Kidney (tissue), 14 donors: ENCODE data around the gene CD34. TPM values are rescaled to one million over a fixed set of nuclear protein-coding genes. Genes with fewer than 3 reads are reported as not detected.
"Not testable (repeated sequence)": the region's sequence is repeated elsewhere in the genome, so short reads cannot be mapped to it uniquely, and the experiment has no call there.

Source experiments
- DNase-seq, 5 donors: peaks; one replicate each; pipeline ENCODE4 v3.0.0-alpha.2; 2013 to 2020
- FAIRE-seq: peaks from 2 replicates; lab custom pipeline; 2012; peaks lifted over from hg19 to GRCh38; lab: Jason Lieb, UNC
- H3K27ac ChIP-seq, 2 donors: one replicate each; pipeline ENCODE4 v1.7.0; 2013; ENCODE audit warnings: low read depth in 2 of 2, low read length in 2 of 2, inconsistent platforms in 1 of 2
- H3K27me3 ChIP-seq: one replicate; pipeline ENCODE4 v1.7.1; 2013; ENCODE audit warnings: low read length, inconsistent platforms; ENCODE audit not compliant: control insufficient read depth, insufficient read depth
- H3K36me3 ChIP-seq, 3 donors: one replicate each; pipeline versions ENCODE4 v1.7.0 to v1.7.1; 2013; ENCODE audit warnings: low read length in 3 of 3, control low read depth in 1 of 3, inconsistent platforms in 1 of 3; ENCODE audit not compliant: insufficient read depth in 3 of 3, control insufficient read depth in 2 of 3
- H3K4me1 ChIP-seq, 3 donors: one replicate each; pipeline versions ENCODE4 v1.7.0 to v1.7.1; 2013; ENCODE audit warnings: low read length in 3 of 3, inconsistent platforms in 1 of 3, low read depth in 1 of 3; ENCODE audit not compliant: control insufficient read depth in 2 of 3, insufficient read depth in 2 of 3
- H3K4me3 ChIP-seq, 3 donors: one replicate each; pipeline versions ENCODE4 v1.7.0 to v1.8.1; 2013; ENCODE audit warnings: low read length in 3 of 3, control low read depth in 1 of 3, inconsistent platforms in 1 of 3
- H3K9ac ChIP-seq, 3 donors: one replicate each; pipeline versions ENCODE4 v1.7.0 to v1.7.1; 2013; ENCODE audit warnings: low read length in 3 of 3, control low read depth in 1 of 3, inconsistent platforms in 1 of 3
- H3K9me3 ChIP-seq, 3 donors: one replicate each; pipeline versions ENCODE4 v1.7.0 to v1.7.1; 2013; ENCODE audit warnings: low read length in 3 of 3, control low read depth in 1 of 3, inconsistent platforms in 1 of 3; ENCODE audit not compliant: control insufficient read depth in 2 of 3, insufficient read depth in 1 of 3
- intact Hi-C: fragments of 100-400 bp; cut with DNase I; formaldehyde crosslinking; loops from one replicate; pipeline ENCODE4 v1.11.1; 2022
- polyA plus RNA-seq: library from polyadenylated mRNA; stranded (reverse); fragments of 350-450 nt; fragmentation: Illumina TruSeq; extraction: RNeasy Lipid Tissue Mini Kit (QIAGEN cat#74804); gene quantifications from one replicate; pipeline ENCODE4 v1.2.3, GENCODE V29; 2014; ENCODE audit warnings: low read depth, low replicate concordance; ENCODE audit not compliant: insufficient read depth
- total RNA-seq: library from RNA; stranded (reverse); fragmentation: NEBNext Ultra II Directional; extraction: Animal tissue kit (Norgen Biotek cat#: 25700); gene quantifications from one replicate; pipeline ENCODE4 v1.2.1, GENCODE V29; 2021
- TF ChIP-seq, protein P1 (sequence below): IDR thresholded peaks from 3 replicates; pipeline ENCODE4 v1.5.1; 2012; ENCODE audit warnings: mild to moderate bottlenecking, moderate library complexity, borderline replicate concordance; ENCODE audit not compliant: insufficient read depth; ENCODE audit errors: extremely low read depth
- donor health status: control.
- donor health status: control.
- donor health status: control.
- donor health status: control.
- donor health status: control.
- donor health status: DM: yes; HTN: yes; CAD: no.
- donor health status: Normal renal cell carcinoma (clear cell type).

CD34 gene
- total and polyA plus RNA-seq, 2 donors from 2014 or later = 50.9 to 69.4 TPM

DNA sequence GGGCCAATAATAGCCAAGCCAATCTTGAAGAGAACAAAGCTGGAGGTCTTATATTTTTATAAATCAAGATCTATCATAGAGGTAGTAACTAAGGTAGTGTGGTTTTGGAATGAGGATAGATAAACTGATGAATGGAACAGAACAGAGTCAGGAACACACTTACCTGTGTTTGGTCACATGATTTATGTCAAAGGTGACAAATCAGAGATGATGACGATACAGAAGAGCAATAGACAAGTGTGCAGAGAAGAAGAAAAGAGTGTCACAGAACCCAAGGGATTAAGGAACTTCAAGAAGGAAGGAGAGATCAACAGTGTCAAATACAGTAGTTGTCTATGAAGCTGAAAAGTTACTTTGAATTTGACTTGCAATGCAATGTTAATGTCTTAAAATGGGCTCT is 16.1 kb upstream of the CD34 start:
- peaks cover 0 to 8% (median 3%) of the 10 kb centered on the region in 3 donors for H3K4me1 ChIP-seq
- no peak overlapping the region for H3K9ac ChIP-seq
- H3K9me3 ChIP-seq = no peaks in the 10 kb centered on the region
- TF ChIP-seq, protein P1, sequence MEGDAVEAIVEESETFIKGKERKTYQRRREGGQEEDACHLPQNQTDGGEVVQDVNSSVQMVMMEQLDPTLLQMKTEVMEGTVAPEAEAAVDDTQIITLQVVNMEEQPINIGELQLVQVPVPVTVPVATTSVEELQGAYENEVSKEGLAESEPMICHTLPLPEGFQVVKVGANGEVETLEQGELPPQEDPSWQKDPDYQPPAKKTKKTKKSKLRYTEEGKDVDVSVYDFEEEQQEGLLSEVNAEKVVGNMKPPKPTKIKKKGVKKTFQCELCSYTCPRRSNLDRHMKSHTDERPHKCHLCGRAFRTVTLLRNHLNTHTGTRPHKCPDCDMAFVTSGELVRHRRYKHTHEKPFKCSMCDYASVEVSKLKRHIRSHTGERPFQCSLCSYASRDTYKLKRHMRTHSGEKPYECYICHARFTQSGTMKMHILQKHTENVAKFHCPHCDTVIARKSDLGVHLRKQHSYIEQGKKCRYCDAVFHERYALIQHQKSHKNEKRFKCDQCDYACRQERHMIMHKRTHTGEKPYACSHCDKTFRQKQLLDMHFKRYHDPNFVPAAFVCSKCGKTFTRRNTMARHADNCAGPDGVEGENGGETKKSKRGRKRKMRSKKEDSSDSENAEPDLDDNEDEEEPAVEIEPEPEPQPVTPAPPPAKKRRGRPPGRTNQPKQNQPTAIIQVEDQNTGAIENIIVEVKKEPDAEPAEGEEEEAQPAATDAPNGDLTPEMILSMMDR = no peak
- H3K4me3 ChIP-seq = no peak overlapping the region
- no peak overlapping the region for H3K27ac ChIP-seq
- no peak for DNase-seq
- H3K27me3 ChIP-seq = no peaks in the 10 kb centered on the region
- intact Hi-C loops = no loop called here
- no peak for FAIRE-seq
- H3K36me3 ChIP-seq = no peaks in the 10 kb centered on the region

DNA sequence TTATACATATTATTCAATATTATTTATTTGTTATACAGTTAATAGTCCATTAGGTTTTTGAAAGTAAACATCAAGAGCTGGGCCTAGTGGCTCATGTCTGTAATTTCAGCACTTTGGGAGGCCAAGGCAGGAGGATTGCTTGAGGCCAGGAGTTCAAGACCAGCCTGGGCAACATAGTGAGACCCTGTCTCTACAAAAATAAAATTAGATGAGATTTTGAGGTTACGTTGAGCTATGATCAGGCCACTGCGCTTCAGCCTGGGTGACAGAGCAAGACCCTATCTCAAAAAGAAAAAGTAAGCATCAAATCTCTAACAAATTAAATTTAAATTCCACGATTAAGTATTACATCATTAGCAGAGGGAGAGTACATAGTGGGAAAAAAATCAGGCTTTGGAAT is 15.0 kb upstream of the CD34 start:
- DNase-seq, H3K9ac ChIP-seq, intact Hi-C loops, H3K27me3 ChIP-seq, H3K36me3 ChIP-seq, H3K9me3 ChIP-seq, FAIRE-seq, H3K4me3 ChIP-seq, H3K27ac ChIP-seq, H3K4me1 ChIP-seq: not testable (repeated sequence)

DNA sequence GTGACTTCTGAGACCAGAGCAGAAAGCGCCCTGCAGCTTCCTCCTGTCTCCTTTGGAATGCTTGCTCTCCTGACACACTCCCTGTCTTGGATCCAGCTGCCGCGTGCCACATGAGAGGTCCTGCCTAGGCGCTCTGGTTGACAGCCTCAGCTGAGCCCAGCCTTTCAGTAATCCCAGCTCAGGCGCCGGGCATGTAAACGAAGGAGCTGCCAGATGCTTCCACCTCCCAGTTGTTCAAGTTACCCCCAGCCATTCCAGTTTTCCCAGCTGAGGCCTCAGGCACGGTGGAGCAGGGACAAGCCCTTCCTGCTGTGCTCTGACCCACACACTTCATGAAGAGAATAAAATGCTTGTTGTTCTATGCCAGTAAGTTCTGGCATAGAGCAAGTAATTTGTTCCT is 14.3 kb upstream of the CD34 start:
- no peaks in the 10 kb centered on the region for H3K9me3 ChIP-seq
- DNase-seq (peak; percentile 63 to 80 (median 76)), FAIRE-seq (no peak)
- H3K36me3 ChIP-seq = no peaks in the 10 kb centered on the region
- no peak overlapping the region for H3K9ac ChIP-seq
- TF ChIP-seq, protein P1 = no peak
- H3K27ac ChIP-seq = no peak overlapping the region
- peaks cover 3 to 8% (median 3%) of the 10 kb centered on the region in 3 donors for H3K4me1 ChIP-seq
- H3K27me3 ChIP-seq = no peaks in the 10 kb centered on the region
- intact Hi-C loops = no loop called here
- H3K4me3 ChIP-seq = no peak overlapping the region

DNA sequence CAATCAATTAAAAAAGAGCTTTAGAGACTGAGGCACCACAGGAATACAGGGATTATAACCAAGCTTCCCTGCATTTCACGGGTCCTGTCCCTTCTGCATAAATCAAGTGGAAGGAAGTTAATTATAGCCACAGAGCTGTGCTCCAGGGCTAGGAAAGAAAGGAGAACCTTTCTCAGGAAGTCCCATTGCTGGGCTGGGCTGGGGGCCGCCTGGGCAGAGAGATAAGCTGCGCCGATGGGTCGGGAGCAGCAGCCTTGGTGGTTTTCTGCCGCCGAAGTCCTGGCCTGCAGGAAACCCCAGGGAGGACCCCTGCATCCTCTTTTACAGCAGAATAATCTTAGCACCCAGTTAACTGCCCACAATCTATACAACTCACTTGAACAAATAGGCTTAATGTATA is 12.6 kb upstream of the CD34 start:
- DNase-seq (peak in 3 of 5 donors; percentile 39 to 76 (median 51)), FAIRE-seq (no peak)
- no peak overlapping the region for H3K4me3 ChIP-seq
- no peaks in the 10 kb centered on the region for H3K9me3 ChIP-seq
- no peaks in the 10 kb centered on the region for H3K36me3 ChIP-seq
- intact Hi-C loops = no loop called here
- H3K4me1 ChIP-seq = peaks cover 3 to 18% (median 11%) of the 10 kb centered on the region in 3 donors
- TF ChIP-seq, protein P1 = no peak
- H3K27me3 ChIP-seq = no peaks in the 10 kb centered on the region
- H3K9ac ChIP-seq = no peak overlapping the region
- H3K27ac ChIP-seq = no peak overlapping the region
